ENCODE results near the gene FZD7.

Gene FZD7

DNA sequence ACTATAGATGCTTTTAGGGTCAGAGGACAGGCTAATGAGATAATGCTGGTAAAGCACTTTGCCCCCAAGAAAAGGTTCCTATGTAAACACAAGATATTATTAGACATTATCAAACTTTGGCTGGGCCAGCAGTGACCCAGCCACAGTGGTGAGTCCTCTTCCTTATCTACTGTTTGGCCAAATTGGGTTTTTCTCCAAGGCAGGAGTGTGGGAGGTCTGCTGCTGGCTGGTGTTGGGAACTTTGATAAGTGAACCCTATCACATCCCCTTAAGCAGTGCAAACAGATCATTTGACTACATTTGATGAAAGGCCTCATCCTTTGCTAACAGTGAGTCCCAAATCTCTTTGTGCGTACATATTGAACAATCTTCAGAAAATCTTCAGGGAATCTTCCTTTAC, 16.2 kb downstream of the FZD7 start:
- no peaks in the 10 kb centered on the region for H3K36me3 ChIP-seq (ENCODE audit: control insufficient read depth, insufficient read depth, low read length)
- H3K4me2 ChIP-seq (ENCODE audit: low read length), result no peak overlapping the region
- H3K27ac ChIP-seq, result no peak overlapping the region
- H3K27me3 ChIP-seq (ENCODE audit: control insufficient read depth, insufficient read depth, low read length), result no peaks in the 10 kb centered on the region
- H2AFZ ChIP-seq, result no peak overlapping the region
- TF ChIP-seq, protein P1, sequence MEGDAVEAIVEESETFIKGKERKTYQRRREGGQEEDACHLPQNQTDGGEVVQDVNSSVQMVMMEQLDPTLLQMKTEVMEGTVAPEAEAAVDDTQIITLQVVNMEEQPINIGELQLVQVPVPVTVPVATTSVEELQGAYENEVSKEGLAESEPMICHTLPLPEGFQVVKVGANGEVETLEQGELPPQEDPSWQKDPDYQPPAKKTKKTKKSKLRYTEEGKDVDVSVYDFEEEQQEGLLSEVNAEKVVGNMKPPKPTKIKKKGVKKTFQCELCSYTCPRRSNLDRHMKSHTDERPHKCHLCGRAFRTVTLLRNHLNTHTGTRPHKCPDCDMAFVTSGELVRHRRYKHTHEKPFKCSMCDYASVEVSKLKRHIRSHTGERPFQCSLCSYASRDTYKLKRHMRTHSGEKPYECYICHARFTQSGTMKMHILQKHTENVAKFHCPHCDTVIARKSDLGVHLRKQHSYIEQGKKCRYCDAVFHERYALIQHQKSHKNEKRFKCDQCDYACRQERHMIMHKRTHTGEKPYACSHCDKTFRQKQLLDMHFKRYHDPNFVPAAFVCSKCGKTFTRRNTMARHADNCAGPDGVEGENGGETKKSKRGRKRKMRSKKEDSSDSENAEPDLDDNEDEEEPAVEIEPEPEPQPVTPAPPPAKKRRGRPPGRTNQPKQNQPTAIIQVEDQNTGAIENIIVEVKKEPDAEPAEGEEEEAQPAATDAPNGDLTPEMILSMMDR (IDR thresholded peaks at IDR 0.05), result no peak
- H3K9ac ChIP-seq, result no peak overlapping the region
- H3K4me3 ChIP-seq (ENCODE audit: low read depth, low read length), result no peak overlapping the region
- H3K9me3 ChIP-seq (ENCODE audit: control insufficient read depth, low read length), result no peaks in the 10 kb centered on the region
- no peaks in the 10 kb centered on the region for H3K4me1 ChIP-seq
- no peaks in the 10 kb centered on the region for H3K79me2 ChIP-seq

GRCh38 chr2:202050652-202051051, 17.0 kb downstream of the FZD7 start:
- TF ChIP-seq, protein P1 (IDR thresholded peaks at IDR 0.05), result no peak
- Histone ChIP-seq H2AFZ (no peak overlapping the region), H3K79me2 (no peaks in the 10 kb centered on the region), H3K4me1 (no peaks in the 10 kb centered on the region), H3K27ac (no peak overlapping the region), H3K4me2 (ENCODE audit: low read length) (no peak overlapping the region), H3K9ac (no peak overlapping the region), H3K27me3 (ENCODE audit: control insufficient read depth, insufficient read depth, low read length) (no peaks in the 10 kb centered on the region), H3K9me3 (ENCODE audit: control insufficient read depth, low read length) (no peaks in the 10 kb centered on the region), H3K4me3 (ENCODE audit: low read depth, low read length) (no peak overlapping the region), H3K36me3 (ENCODE audit: control insufficient read depth, insufficient read depth, low read length) (no peaks in the 10 kb centered on the region)

GRCh38 chr2:202051499-202052161, 18.0 kb downstream of the FZD7 start:
- H3K4me1 ChIP-seq, result no peaks in the 10 kb centered on the region
- TF ChIP-seq, protein P1 (IDR thresholded peaks at IDR 0.05), result no peak
- H3K9me3 ChIP-seq (ENCODE audit: control insufficient read depth, low read length), result no peaks in the 10 kb centered on the region

DNA sequence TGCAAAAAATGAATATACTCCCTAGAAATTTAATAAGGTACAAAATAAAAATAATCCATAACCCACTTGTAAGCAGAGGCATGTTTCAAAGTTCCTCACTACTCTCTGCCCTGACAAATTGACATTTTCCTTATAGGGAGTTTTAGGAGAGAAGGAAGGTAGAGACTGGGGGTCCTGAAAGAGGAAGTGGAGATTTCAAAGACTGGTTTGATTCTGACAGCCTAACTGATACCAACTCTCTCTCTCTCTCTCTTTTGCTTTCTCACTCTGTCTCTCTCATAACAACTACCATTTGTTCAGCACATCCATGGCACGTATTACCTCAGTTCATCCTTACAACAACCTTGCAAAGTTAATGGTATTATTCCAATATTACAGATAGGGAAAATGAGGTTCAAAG, 18.6 kb downstream of the FZD7 start:
- no peaks in the 10 kb centered on the region for H3K9me3 ChIP-seq (ENCODE audit: control insufficient read depth, low read length)
- TF ChIP-seq, protein P1 (IDR thresholded peaks at IDR 0.05), result no peak
- no peak overlapping the region for H3K4me3 ChIP-seq (ENCODE audit: low read depth, low read length)
- no peaks in the 10 kb centered on the region for H3K4me1 ChIP-seq
- no peaks in the 10 kb centered on the region for H3K79me2 ChIP-seq
- no peaks in the 10 kb centered on the region for H3K27me3 ChIP-seq (ENCODE audit: control insufficient read depth, insufficient read depth, low read length)
- no peak overlapping the region for H3K4me2 ChIP-seq (ENCODE audit: low read length)
- H3K27ac ChIP-seq, result no peak overlapping the region
- H3K9ac ChIP-seq, result no peak overlapping the region
- no peak overlapping the region for H2AFZ ChIP-seq
- no peaks in the 10 kb centered on the region for H3K36me3 ChIP-seq (ENCODE audit: control insufficient read depth, insufficient read depth, low read length)

More at GRCh38 chr2:202051499-202052161, 18.0 kb downstream of the FZD7 start:
- H3K27ac ChIP-seq, result no peak overlapping the region
- no peak overlapping the region for H3K9ac ChIP-seq
- H3K79me2 ChIP-seq, result no peaks in the 10 kb centered on the region
- no peak overlapping the region for H3K4me3 ChIP-seq (ENCODE audit: low read depth, low read length)
- H3K27me3 ChIP-seq (ENCODE audit: control insufficient read depth, insufficient read depth, low read length), result no peaks in the 10 kb centered on the region
- no peaks in the 10 kb centered on the region for H3K36me3 ChIP-seq (ENCODE audit: control insufficient read depth, insufficient read depth, low read length)
- H2AFZ ChIP-seq, result no peak overlapping the region
- H3K4me2 ChIP-seq (ENCODE audit: low read length), result no peak overlapping the region

- Histone ChIP-seq H3K4me3 (ENCODE audit: low read depth, low read length) (no peak overlapping the region), H3K36me3 (ENCODE audit: control insufficient read depth, insufficient read depth, low read length) (no peaks in the 10 kb centered on the region), H3K27me3 (ENCODE audit: control insufficient read depth, insufficient read depth, low read length) (no peaks in the 10 kb centered on the region), H3K27ac (no peak overlapping the region), H2AFZ (no peak overlapping the region), H3K9me3 (ENCODE audit: control insufficient read depth, low read length) (no peaks in the 10 kb centered on the region), H3K9ac (no peak overlapping the region), H3K4me2 (ENCODE audit: low read length) (no peak overlapping the region), H3K79me2 (no peaks in the 10 kb centered on the region), H3K4me1 (no peaks in the 10 kb centered on the region)
- TF ChIP-seq, protein P1 (IDR thresholded peaks at IDR 0.05), result no peak
Measured at GRCh38 chr2:202054679-202055078, 21.0 kb downstream of the FZD7 start.

Data from parathyroid adenoma (tissue), 2 donors.